NK-92 (cell line): ENCODE results near the gene BTNL2.
"Not testable (repeated sequence)": the region's sequence is repeated elsewhere in the genome, so short reads cannot be mapped to it uniquely, and the experiment has no call there.

Experiments
- DNase-seq: peaks from one replicate; lab custom pipeline; 2025; ENCODE audit not compliant: unreplicated experiment; lab: John Stamatoyannopoulos, UW

The BTNL2 gene

DNA sequence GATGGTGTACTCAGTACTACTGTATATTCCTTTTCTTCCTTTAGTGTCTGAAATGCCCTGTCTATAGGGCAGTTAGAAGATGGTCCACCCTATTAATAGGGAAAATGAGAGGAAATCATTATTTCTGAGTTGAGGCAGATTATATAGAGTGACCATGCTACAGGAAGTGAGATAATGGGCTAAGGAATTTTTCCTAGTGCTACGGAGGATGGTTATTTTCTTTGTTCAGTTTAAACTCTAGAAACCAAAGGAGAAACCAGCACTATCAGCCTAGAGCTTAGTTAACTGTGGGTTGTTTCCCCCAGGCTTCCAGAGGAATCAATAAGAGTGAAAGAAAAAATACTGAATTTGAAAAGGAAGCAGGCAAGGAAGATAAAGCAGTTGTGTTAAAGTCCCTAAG lies 35.8 kb downstream of the BTNL2 start:
- DNase-seq: no peak

DNA sequence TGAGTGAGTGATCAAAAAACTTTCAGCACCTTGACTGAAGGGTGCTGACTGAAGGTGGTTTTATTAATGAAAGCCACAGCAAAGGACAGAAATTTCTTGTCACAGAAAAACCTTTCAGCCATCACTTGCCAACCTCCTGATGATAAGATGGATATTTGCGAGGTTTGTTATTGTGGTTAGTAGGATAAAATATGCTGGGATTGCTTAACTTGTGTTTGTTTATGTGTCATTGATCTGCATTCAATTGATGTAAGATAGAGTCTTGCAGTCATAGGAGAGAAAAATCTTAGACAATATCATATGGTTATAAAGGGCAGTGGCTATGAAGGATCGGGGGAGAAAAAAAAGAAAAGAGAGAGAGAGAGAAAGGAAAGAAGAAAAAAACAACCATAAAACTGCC lies 36.5 kb downstream of the BTNL2 start:
- no peak for DNase-seq

DNA sequence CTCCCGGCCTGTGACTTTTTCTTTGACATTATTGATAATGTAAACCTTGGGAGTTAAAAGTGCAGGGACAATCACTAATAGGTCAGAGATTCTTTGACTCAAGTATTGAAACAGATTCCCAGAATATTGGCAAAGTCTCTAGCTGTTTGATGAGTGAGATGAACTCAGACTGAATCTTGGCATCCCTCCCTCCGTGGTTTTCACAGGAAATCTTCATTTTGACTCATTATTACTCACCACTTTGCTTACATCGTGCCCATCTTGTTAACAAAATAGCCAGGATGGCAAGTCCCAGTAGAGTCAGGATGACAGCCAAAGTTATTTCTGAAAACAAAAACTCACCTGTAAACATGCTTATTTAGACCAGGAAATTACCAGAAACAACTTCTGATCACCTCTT lies 37.3 kb downstream of the BTNL2 start:
- DNase-seq: no peak

DNA sequence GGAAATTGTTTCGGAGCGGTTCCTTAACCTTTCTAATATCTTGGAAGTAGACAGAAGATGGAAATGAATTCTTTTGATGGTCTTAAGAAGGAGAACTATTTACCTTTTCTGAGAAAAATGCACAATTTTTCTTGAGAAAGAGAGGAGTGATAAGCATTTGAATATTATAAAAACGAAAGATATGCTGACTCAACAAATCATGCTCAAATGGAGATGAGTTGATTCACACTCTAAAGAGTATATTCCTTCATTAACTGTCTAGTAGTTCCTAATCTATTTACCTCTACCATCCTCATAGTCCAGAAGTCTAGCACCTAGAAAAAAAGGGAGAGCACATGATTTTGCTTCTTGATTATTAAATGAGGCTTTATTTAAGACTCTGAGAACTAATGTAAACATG lies 39.3 kb downstream of the BTNL2 start:
- no peak for DNase-seq

GRCh38 chr6:32359225-32359624 lies 47.8 kb downstream of the BTNL2 start:
- DNase-seq: not testable (repeated sequence)

DNA sequence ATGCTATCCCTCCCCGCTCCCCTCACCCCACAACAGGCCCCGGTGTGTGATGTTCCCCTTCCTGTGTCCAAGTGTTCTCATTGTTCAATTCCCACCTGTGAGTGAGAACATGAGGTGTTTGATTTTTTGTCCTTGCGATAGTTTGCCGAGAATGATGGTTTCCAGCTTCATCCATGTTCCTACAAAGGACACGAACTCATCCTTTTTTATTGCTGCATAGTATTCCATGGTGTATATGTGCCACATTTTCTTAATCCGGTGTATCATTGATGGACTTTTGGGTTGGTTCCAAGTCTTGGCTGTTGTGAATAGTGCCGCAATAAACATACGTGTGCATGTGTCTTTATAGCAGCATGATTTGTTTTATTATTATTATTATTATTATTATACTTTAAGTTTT lies 48.4 kb downstream of the BTNL2 start:
- not testable (repeated sequence) for DNase-seq

DNA sequence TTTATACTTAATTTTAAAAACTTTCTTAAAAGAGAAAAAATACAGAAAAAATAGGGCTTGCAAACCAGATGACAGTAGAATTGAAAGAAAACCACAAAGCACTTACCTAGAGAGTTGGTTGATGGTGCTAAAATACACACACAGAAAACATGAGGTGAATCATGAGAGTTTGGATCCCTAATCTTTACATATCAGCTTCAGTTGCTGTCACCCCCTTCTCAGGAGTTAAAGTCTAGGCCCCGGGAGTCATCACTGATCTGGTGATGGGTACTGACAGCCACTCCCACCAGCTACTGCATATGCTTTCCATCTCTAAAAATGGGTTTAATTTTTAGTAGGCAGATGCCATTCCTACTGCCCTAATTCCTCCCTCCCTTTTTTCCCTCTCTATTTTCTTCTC lies 52.0 kb downstream of the BTNL2 start:
- DNase-seq: no peak

DNA sequence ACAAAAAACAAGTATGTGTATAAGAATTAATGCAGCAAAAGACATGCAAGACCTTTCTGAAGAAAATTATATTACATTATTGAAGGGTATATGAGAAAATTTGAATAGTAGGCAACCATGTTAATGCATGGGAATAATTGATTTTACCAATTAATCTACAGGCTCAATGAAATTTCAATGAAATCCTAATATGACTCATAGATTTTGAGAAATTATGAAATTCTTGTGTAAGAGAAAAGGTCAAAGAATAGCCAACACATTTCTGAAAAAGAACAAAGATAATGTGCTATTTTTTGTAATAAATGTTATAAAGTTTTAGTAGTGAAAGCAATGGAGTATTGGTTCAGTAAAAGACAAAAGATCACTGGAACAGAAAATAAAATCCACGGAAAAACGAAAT lies 53.6 kb downstream of the BTNL2 start:
- DNase-seq: no peak
